Activated CD4-positive, alpha-beta T cell treated with anti-CD3 and anti-CD28 coated beads for 4 hours (primary cell): ENCODE data around the gene DMPK.
"Not testable (repeated sequence)": the region's sequence is repeated elsewhere in the genome, so short reads cannot be mapped to it uniquely, and the experiment has no call there.

ENCODE experiments used
- DNase-seq, 2 donors: peaks; one replicate each; pipeline ENCODE4 v3.0.0-alpha.2; 2020

The DMPK gene

GRCh38 chr19:45814851-45815480 lies 32.7 kb upstream of the DMPK start, which contains the start of gene RSPH6A:
TSS of gene RSPH6A (minus strand) at chr19:45815308. CDS start at chr19:45815176, 132 bp downstream.
- no peak for DNase-seq

- DNase-seq = no peak
These were observed 32.0 kb upstream of the DMPK start for GRCh38 chr19:45814166-45814780.

- DNase-seq = no peak
These were observed 30.0 kb upstream of the DMPK start for GRCh38 chr19:45812297-45812696.

GRCh38 chr19:45809643-45810159 lies 27.4 kb upstream of the DMPK start:
- DNase-seq = no peak

GRCh38 chr19:45805719-45806118 lies 23.4 kb upstream of the DMPK start:
- DNase-seq = no peak

- DNase-seq = no peak
These were observed 22.6 kb upstream of the DMPK start for GRCh38 chr19:45804959-45805230.

GRCh38 chr19:45804140-45804958 lies 22.1 kb upstream of the DMPK start:
- no peak for DNase-seq

GRCh38 chr19:45801603-45802175 lies 19.4 kb upstream of the DMPK start:
- DNase-seq = no peak

- DNase-seq = no peak
These were observed 17.8 kb upstream of the DMPK start for GRCh38 chr19:45800070-45800553.

- DNase-seq = not testable (repeated sequence)
These were observed 17.3 kb upstream of the DMPK start for GRCh38 chr19:45799541-45799940.

GRCh38 chr19:45798995-45799517 lies 16.8 kb upstream of the DMPK start:
- peak; percentile 36 to 67 for DNase-seq

- no peak for DNase-seq
These were observed 12.3 kb upstream of the DMPK start for GRCh38 chr19:45794627-45795026.

- no peak for DNase-seq
These were observed 11.6 kb upstream of the DMPK start for GRCh38 chr19:45793876-45794275.

- no peak for DNase-seq
These were observed 10.9 kb upstream of the DMPK start for GRCh38 chr19:45793178-45793564.

GRCh38 chr19:45792470-45793177 lies 10.3 kb upstream of the DMPK start, which contains the start of gene DMWD:
TSS of gene DMWD (minus strand) at chr19:45792845. CDS start at chr19:45792756, 89 bp downstream.
- peak; percentile 100 for DNase-seq

- DNase-seq = no peak
These were observed 9.6 kb upstream of the DMPK start for GRCh38 chr19:45791744-45792469.

- DNase-seq = no peak
These were observed 8.7 kb upstream of the DMPK start for GRCh38 chr19:45790942-45791341.

- no peak for DNase-seq
These were observed 6.9 kb upstream of the DMPK start for GRCh38 chr19:45789035-45789786.

GRCh38 chr19:45786533-45786894 lies 4.2 kb upstream of the DMPK start:
- DNase-seq = no peak

GRCh38 chr19:45785781-45786532 lies 3.7 kb upstream of the DMPK start:
- no peak for DNase-seq
